T-cell (primary cell): ENCODE measurements around the gene NUDT11. TPM values are rescaled to one million over a fixed set of nuclear protein-coding genes. Genes with fewer than 3 reads are reported as not detected.

Experiments used
- ATAC-seq, 4 experiments: fragments of 200-7000 bp in 3 of 4; fragments of 150-1000 bp in 1 of 4; cut with Tn5 transposase; replicated peaks in 1 of 4; 1 replicate in 3 of 4; 2 replicates in 1 of 4; pipeline ENCODE4 v1.10.0; 2021; ENCODE audit warnings: moderate library complexity in 3 of 4, mild to moderate bottlenecking in 2 of 4, moderate number of reproducible peaks in 1 of 4
- CTCF ChIA-PET, 2 donors: fragments of 300-600 bp; sonication (Branson Sonifier 250); formaldehyde crosslinking; loops; one replicate each; lab custom pipeline; 2022; ENCODE audit warnings: antibody characterized with exemption in 2 of 2; lab: Charles Lee
- POLR2A ChIA-PET, 2 donors: fragments of 300-600 bp; sonication (Branson Sonifier 250); formaldehyde crosslinking; loops; one replicate each; lab custom pipeline; 2022; ENCODE audit warnings: antibody characterized with exemption in 2 of 2; lab: Charles Lee
- DNase-seq, 35 experiments: peaks; one replicate each; pipeline versions ENCODE4 v3.0.0 to v3.0.0-alpha.2; 2013 to 2023
- H3K27ac ChIP-seq: one replicate; pipeline ENCODE4 v1.5.1; 2013; ENCODE audit warnings: low read length
- H3K27me3 ChIP-seq, 2 experiments: replicated peaks in 1 of 2; 1 replicate in 1 of 2; 2 replicates in 1 of 2; pipeline versions ENCODE4 v1.6.1 to v1.7.0; 2013; ENCODE audit warnings: low read length in 1 of 2, mixed read lengths in 1 of 2; ENCODE audit not compliant: control insufficient read depth in 2 of 2, insufficient read depth in 2 of 2; ENCODE audit errors: extremely low read depth in 1 of 2
- H3K36me3 ChIP-seq, 2 donors: 1 replicate in 1 of 2; 2 replicates in 1 of 2; pipeline versions ENCODE4 v1.6.1 to v1.7.0; 2013; ENCODE audit warnings: low read length in 1 of 2; ENCODE audit not compliant: control insufficient read depth in 2 of 2, insufficient read depth in 1 of 2; ENCODE audit errors: extremely low read depth in 1 of 2
- H3K4me1 ChIP-seq, 2 experiments: 1 replicate in 1 of 2; 2 replicates in 1 of 2; pipeline versions ENCODE4 v1.6.1 to v1.7.0; 2013; ENCODE audit warnings: low read length in 2 of 2, mixed read lengths in 1 of 2; ENCODE audit not compliant: insufficient read depth in 2 of 2, control insufficient read depth in 1 of 2; ENCODE audit errors: extremely low read depth in 1 of 2
- H3K4me3 ChIP-seq, 2 donors: 1 replicate in 1 of 2; 2 replicates in 1 of 2; pipeline versions ENCODE4 v1.5.1 to v1.7.0; 2013; ENCODE audit warnings: mild to moderate bottlenecking in 2 of 2, low read length in 1 of 2, moderate library complexity in 1 of 2; ENCODE audit not compliant: control insufficient read depth in 1 of 2; ENCODE audit errors: extremely low read depth in 1 of 2
- H3K9me3 ChIP-seq: 2 replicates; pipeline ENCODE4 v1.7.0; 2013
- H3K27ac Mint-ChIP-seq, 2 donors: one replicate each; pipeline ENCODE4 v1.8.0; 2020 to 2021; ENCODE audit warnings: mild to moderate bottlenecking in 2 of 2, mixed read lengths in 2 of 2
- H3K27me3 Mint-ChIP-seq, 2 donors: one replicate each; pipeline ENCODE4 v1.8.0; 2021 to 2022; ENCODE audit warnings: mixed read lengths in 2 of 2
- H3K36me3 Mint-ChIP-seq: one replicate; pipeline ENCODE4 v1.8.0; 2021; ENCODE audit warnings: mixed read lengths
- H3K4me1 Mint-ChIP-seq, 3 donors: one replicate each; pipeline ENCODE4 v1.8.0; 2020 to 2022; ENCODE audit warnings: mixed read lengths in 3 of 3, mild to moderate bottlenecking in 1 of 3
- H3K4me3 Mint-ChIP-seq, 3 donors: one replicate each; pipeline ENCODE4 v1.8.0; 2020 to 2022; ENCODE audit warnings: mild to moderate bottlenecking in 3 of 3, mixed read lengths in 3 of 3, moderate library complexity in 3 of 3
- H3K9me3 Mint-ChIP-seq, 3 donors: one replicate each; pipeline ENCODE4 v1.8.0; 2020 to 2022; ENCODE audit warnings: mixed read lengths in 3 of 3
- WGBS: methylation state at CpG from one replicate; pipeline ENCODE4 v1.1.5; 2013; ENCODE audit warnings: missing lambda C conversion rate; ENCODE audit not compliant: insufficient coverage; 5-methylcytosine and 5-hydroxymethylcytosine counted together
- total RNA-seq, 35 experiments: library from RNA in 6 of 35; stranded (reverse) in 6 of 35; fragments of 120-200 nt in 1 of 35; gene quantifications; one replicate each; pipeline versions ENCODE4 v1.2.1 to v1.2.4 and lab custom pipeline; 2013 to 2026

NUDT11 gene
- total RNA-seq, 5 donors from 2014 or later (not counting 1 experiment from before 2014, with no cell fraction given), result 0.63 to 1.1 (median 0.76) TPM

GRCh38 chrX:51459125-51459524 is 37.3 kb downstream of the NUDT11 start:
- WGBS, result no CpG with 5 or more reads among the region's 1 CpG
- H3K27ac Mint-ChIP-seq, result no peak overlapping the region
- Histone ChIP-seq H3K27ac (no peak overlapping the region), H3K9me3 (no peaks in the 10 kb centered on the region), H3K36me3 (no peaks in the 10 kb centered on the region), H3K27me3 (no peaks in the 10 kb centered on the region), H3K4me1 (no peaks in the 10 kb centered on the region), H3K4me3 (no peak overlapping the region)
- H3K9me3 Mint-ChIP-seq, result no peaks in the 10 kb centered on the region
- ATAC-seq (no peak), DNase-seq (peak in 3 of 35 experiments; percentile 0 to 19 (median 6))
- peaks cover 0 to 7% of the 10 kb centered on the region in 2 donors for H3K27me3 Mint-ChIP-seq
- CTCF ChIA-PET, result interaction anchor here (0.6 to 3.8 kb wide), 5 partner anchors 38 to 768 kb away, joined by 3 to 21 read pairs (median 3); no protein-coding TSS in a partner anchor
- POLR2A ChIA-PET, result no interaction called here
- H3K4me3 Mint-ChIP-seq, result no peak overlapping the region
- no peaks in the 10 kb centered on the region for H3K36me3 Mint-ChIP-seq
- no peaks in the 10 kb centered on the region for H3K4me1 Mint-ChIP-seq

- WGBS, result no CpG with 5 or more reads among the region's 1 CpG
- Mint-ChIP-seq H3K27me3 (peaks cover 0 to 9% of the 10 kb centered on the region in 2 donors), H3K4me3 (no peak overlapping the region), H3K4me1 (no peaks in the 10 kb centered on the region), H3K36me3 (no peaks in the 10 kb centered on the region), H3K9me3 (no peaks in the 10 kb centered on the region), H3K27ac (no peak overlapping the region)
- Histone ChIP-seq H3K36me3 (no peaks in the 10 kb centered on the region), H3K27ac (no peak overlapping the region), H3K27me3 (no peaks in the 10 kb centered on the region), H3K4me1 (no peaks in the 10 kb centered on the region), H3K4me3 (no peak overlapping the region), H3K9me3 (no peaks in the 10 kb centered on the region)
- CTCF ChIA-PET, result interaction anchor here (0.9 to 1.4 kb wide), 2 partner anchors 36 to 120 kb away, joined by 3 read pairs; no protein-coding TSS in a partner anchor
- POLR2A ChIA-PET, result no interaction called here
- ATAC-seq (no peak), DNase-seq (no peak)
These were observed 39.6 kb downstream of the NUDT11 start for GRCh38 chrX:51456814-51457213.

DNA sequence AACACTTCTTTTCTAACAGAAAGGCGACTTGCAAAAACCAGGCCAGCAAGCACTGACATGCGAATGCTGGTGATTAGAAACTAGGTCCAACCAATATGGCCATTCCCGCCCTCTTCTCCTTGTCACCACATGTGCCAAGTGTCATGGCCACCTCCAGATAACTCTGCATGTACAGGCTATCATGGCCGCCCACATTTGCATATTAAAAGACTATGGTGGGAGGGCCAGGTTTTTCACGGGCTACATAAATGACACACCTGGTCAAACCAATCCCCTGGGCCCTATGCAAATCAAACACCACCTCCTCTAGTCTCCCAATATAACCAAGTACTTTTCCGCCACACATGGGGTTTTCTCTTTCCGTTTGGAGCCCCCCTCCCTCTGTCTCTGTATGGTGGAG is 40.1 kb downstream of the NUDT11 start:
- ATAC-seq (no peak), DNase-seq (no peak)
- no peak overlapping the region for H3K27ac Mint-ChIP-seq
- no peak overlapping the region for H3K27ac ChIP-seq
- no peaks in the 10 kb centered on the region for H3K36me3 ChIP-seq
- H3K4me1 Mint-ChIP-seq, result no peaks in the 10 kb centered on the region
- no peak overlapping the region for H3K4me3 ChIP-seq
- H3K9me3 ChIP-seq, result no peaks in the 10 kb centered on the region
- no peak overlapping the region for H3K4me3 Mint-ChIP-seq
- CTCF ChIA-PET, result interaction anchor here (0.9 to 1.4 kb wide), 2 partner anchors 36 to 119 kb away, joined by 3 read pairs; no protein-coding TSS in a partner anchor
- POLR2A ChIA-PET, result no interaction called here
- H3K27me3 Mint-ChIP-seq, result peaks cover 0 to 9% of the 10 kb centered on the region in 2 donors
- H3K27me3 ChIP-seq, result no peaks in the 10 kb centered on the region
- H3K9me3 Mint-ChIP-seq, result no peaks in the 10 kb centered on the region
- H3K4me1 ChIP-seq, result no peaks in the 10 kb centered on the region
- 100% methylated on average over 1 of the region's 7 CpGs for WGBS
- H3K36me3 Mint-ChIP-seq, result no peaks in the 10 kb centered on the region

DNA sequence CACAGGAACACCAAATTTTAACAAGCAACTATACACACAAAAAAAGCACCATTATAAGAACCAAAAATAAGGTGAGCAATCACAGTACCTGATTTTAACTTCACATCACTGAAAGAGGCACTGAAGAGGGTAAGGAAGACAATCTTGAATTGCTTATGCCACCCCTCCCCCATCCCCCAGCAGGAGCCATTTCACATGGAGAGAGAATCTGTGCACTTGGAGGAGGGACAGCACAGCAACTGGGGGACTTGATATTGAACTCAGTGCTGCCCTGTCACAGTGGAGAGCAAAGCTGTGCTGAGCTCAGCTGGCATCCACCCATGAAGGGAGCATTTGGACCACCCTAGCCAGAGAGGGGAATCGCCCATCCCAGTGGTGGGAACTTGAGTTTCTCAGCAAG is 56.0 kb downstream of the NUDT11 start:
- peaks cover 4 to 5% of the 10 kb centered on the region in 2 donors for H3K27me3 Mint-ChIP-seq
- 60% methylated on average over 1 of the region's 1 CpG for WGBS
- no peaks in the 10 kb centered on the region for H3K9me3 ChIP-seq

More for the DNA sequence above, 56.0 kb downstream of the NUDT11 start:
- CTCF ChIA-PET, result no interaction called here
- no peak overlapping the region for H3K4me3 ChIP-seq
- H3K36me3 ChIP-seq, result no peaks in the 10 kb centered on the region
- no peak for DNase-seq
- no peak overlapping the region for H3K27ac ChIP-seq
- H3K27me3 ChIP-seq, result no peaks in the 10 kb centered on the region
- POLR2A ChIA-PET, result no interaction called here
- ATAC-seq, result no peak
- peaks cover 6% of the 10 kb centered on the region for H3K36me3 Mint-ChIP-seq
- no peak overlapping the region for H3K27ac Mint-ChIP-seq
- H3K9me3 Mint-ChIP-seq, result no peaks in the 10 kb centered on the region
- H3K4me3 Mint-ChIP-seq, result no peak overlapping the region
- no peaks in the 10 kb centered on the region for H3K4me1 ChIP-seq
- H3K4me1 Mint-ChIP-seq, result peaks cover 0 to 2% (median 0%) of the 10 kb centered on the region in 3 donors

Other genes starting within 250 kb of the NUDT11 start
- gene NUDT10, start 163.8 kb downstream of the NUDT11 start, total RNA-seq, result under 1 TPM in 4 of 5 donors, not detected in 1; 0.15 to 0.47 (median 0.29) TPM
- not detected for gene CENPVL3, start 122.3 kb upstream of the NUDT11 start, total RNA-seq
- not detected for gene CENPVL2, start 186.2 kb upstream of the NUDT11 start, total RNA-seq
- not detected for gene CENPVL1, start 213.9 kb upstream of the NUDT11 start, total RNA-seq
- 1 to 10 TPM; 5.9 to 9.8 (median 8.6) TPM for gene GSPT2, start 246.8 kb upstream of the NUDT11 start, total RNA-seq